K562 (cell line): Measurements from ENCODE around the gene ZGLP1. TPM values are rescaled to one million over a fixed set of nuclear protein-coding genes. Genes with fewer than 3 reads are reported as not detected.

Experiments used
- ATAC-seq: fragments of 200-7000 bp; cut with Tn5 transposase; 3 replicates; pipeline ENCODE4 v1.9.1; 2020; ENCODE audit warnings: moderate library complexity
- BruUV-seq: library from RNA; stranded (reverse); fragments of 400-500 nt; replicated peaks from 2 replicates; lab custom pipeline; 2021; lab: Mats Ljungman, UMichigan
- CTCF ChIA-PET: fragments of 300-600 bp; formaldehyde crosslinking; extraction: SDS; loops from one replicate; lab custom pipeline; 2021; ENCODE audit warnings: low intra/inter-chr PET ratio; lab: Yijun Ruan, JAX
- POLR2A ChIA-PET: fragments of 300-600, 350-650 bp; sonication (Branson Sonifier 250); formaldehyde crosslinking; extraction: SDS; loops from one replicate; lab custom pipeline; 2021; ENCODE audit warnings: antibody characterized with exemption, inconsistent platforms; lab: Yijun Ruan, JAX
- DNase-seq, 4 experiments: peaks; one replicate each; pipeline versions ENCODE4 v3.0.0 to v3.0.0-alpha.2; 2011 to 2018; ENCODE audit warnings: low spot score in 3 of 4, mixed read lengths in 3 of 4; ENCODE audit errors: extremely low read depth in 1 of 4
- FAIRE-seq: peaks from 2 replicates; lab custom pipeline; 2011; peaks lifted over from hg19 to GRCh38; lab: Jason Lieb, UNC
- H2AFZ ChIP-seq: 2 replicates; pipeline ENCODE4 v1.6.0; 2011; ENCODE audit warnings: low read depth, low read length, control low read depth, inconsistent platforms
- H3K27ac ChIP-seq: fragments of 200-600 bp; 3 replicates; pipeline ENCODE4 v1.8.0; 2011; ENCODE audit warnings: low read depth, mild to moderate bottlenecking, control low read depth, inconsistent platforms, low read length, moderate library complexity, mixed read lengths; ENCODE audit errors: extremely low read depth
- H3K27me3 ChIP-seq, 2 experiments: fragments of 300-600 bp in 1 of 2; 2 replicates in 1 of 2; 3 replicates in 1 of 2; pipeline versions ENCODE4 v1.6.0 to v1.8.0; 2011; ENCODE audit warnings: inconsistent platforms in 2 of 2, low read length in 2 of 2, mild to moderate bottlenecking in 1 of 2, mixed read lengths in 1 of 2, moderate library complexity in 1 of 2; ENCODE audit not compliant: control insufficient read depth in 2 of 2, insufficient read depth in 2 of 2
- H3K36me3 ChIP-seq: fragments of 300-600 bp; 3 replicates; pipeline ENCODE4 v1.8.0; 2011; ENCODE audit warnings: mild to moderate bottlenecking, low read length, inconsistent platforms; ENCODE audit not compliant: control insufficient read depth, insufficient read depth
- H3K4me1 ChIP-seq, 2 experiments: fragments of 200-600 bp in 1 of 2; replicated peaks in 1 of 2; 2 replicates in 1 of 2; 3 replicates in 1 of 2; pipeline versions ENCODE4 v1.5.1 to v1.8.0; 2011; ENCODE audit warnings: inconsistent platforms in 2 of 2, low read length in 2 of 2, mild to moderate bottlenecking in 1 of 2, mixed read lengths in 1 of 2, moderate library complexity in 1 of 2; ENCODE audit not compliant: control insufficient read depth in 2 of 2, insufficient read depth in 2 of 2
- H3K4me2 ChIP-seq: 2 replicates; pipeline ENCODE4 v1.6.1; 2011; ENCODE audit warnings: low read length, control low read depth, inconsistent platforms, mixed read lengths; ENCODE audit not compliant: insufficient read depth
- H3K4me3 ChIP-seq: fragments of 200-600 bp; sonication (generic), shearing (Covaris generic); 2 replicates; pipeline ENCODE4 v1.5.1; 2016; ENCODE audit warnings: control low read depth, inconsistent platforms
- H3K79me2 ChIP-seq: fragments of 200-600 bp; 3 replicates; pipeline ENCODE4 v1.8.0; 2011; ENCODE audit warnings: low read length, inconsistent platforms; ENCODE audit not compliant: control insufficient read depth, insufficient read depth
- H3K9ac ChIP-seq, 2 experiments: 2 replicates each; pipeline versions ENCODE4 v1.6.0 to v1.6.1; 2011; ENCODE audit warnings: low read depth in 2 of 2, low read length in 2 of 2, control low read depth in 1 of 2, inconsistent platforms in 1 of 2, mild to moderate bottlenecking in 1 of 2, mixed read lengths in 1 of 2; ENCODE audit not compliant: insufficient read depth in 1 of 2
- H3K9me1 ChIP-seq: one replicate; pipeline ENCODE4 v1.6.0; 2011; ENCODE audit warnings: inconsistent platforms, mild to moderate bottlenecking, low read length, moderate library complexity; ENCODE audit not compliant: control insufficient read depth, insufficient read depth
- H3K9me3 ChIP-seq: replicated peaks from 2 replicates; pipeline ENCODE4 v1.5.1; 2011; ENCODE audit warnings: low read depth, low read length, inconsistent platforms; ENCODE audit not compliant: control insufficient read depth, insufficient read depth
- H4K20me1 ChIP-seq: replicated peaks from 2 replicates; pipeline ENCODE4 v1.6.1; 2011; ENCODE audit warnings: low read length, inconsistent platforms, mixed read lengths; ENCODE audit not compliant: control insufficient read depth, insufficient read depth
- CREM ChIP-seq: IDR thresholded peaks from 2 replicates; pipeline ENCODE4 v1.6.1; 2014; ENCODE audit warnings: antibody characterized with exemption, low read depth
- CTCFL ChIP-seq: IDR thresholded peaks from 2 replicates; pipeline ENCODE4 v1.6.1; 2011; ENCODE audit warnings: borderline replicate concordance, low read depth, mild to moderate bottlenecking, moderate library complexity, low read length; ENCODE audit not compliant: insufficient read depth, poor library complexity, severe bottlenecking
- CXXC5 ChIP-seq: fragments of 250-450 bp; sonication (Bioruptor Pico); IDR thresholded peaks from 2 replicates; pipeline ENCODE4 v1.8.0; 2022; ENCODE audit warnings: inconsistent platforms, mild to moderate bottlenecking, moderate library complexity
- HCFC1 ChIP-seq: IDR thresholded peaks from 2 replicates; pipeline ENCODE4 v1.6.1; 2012; ENCODE audit warnings: low read depth, low read length, improper control_type of control experiment
- HMGN3 ChIP-seq: IDR thresholded peaks from 2 replicates; pipeline ENCODE4 v1.6.1; 2011; ENCODE audit warnings: borderline replicate concordance, low read depth, mild to moderate bottlenecking, mixed read lengths, low read length; ENCODE audit not compliant: insufficient read length; ENCODE audit errors: extremely low read depth
- JUND ChIP-seq, 2 experiments: IDR thresholded peaks; 2 replicates in 1 of 2; 3 replicates in 1 of 2; pipeline ENCODE4 v1.6.1; 2011; ENCODE audit warnings: borderline replicate concordance in 2 of 2, low read depth in 2 of 2, low read length in 2 of 2, improper control_type of control experiment in 1 of 2, missing biosample characterization in 1 of 2, missing genetic modification characterization in 1 of 2, missing genetic modification reagents in 1 of 2
- NFIX ChIP-seq: fragments of 250-450 bp; sonication (Bioruptor Pico); IDR thresholded peaks from 2 replicates; pipeline ENCODE4 v1.4.0; 2020; ENCODE audit warnings: low read depth, mild to moderate bottlenecking, moderate library complexity
- POLR2AphosphoS2 ChIP-seq: IDR thresholded peaks from 2 replicates; pipeline ENCODE4 v1.6.1; 2012; ENCODE audit warnings: low read length, improper control_type of control experiment
- RBFOX2 ChIP-seq: fragments of 200-400 bp; formaldehyde crosslinking; IDR thresholded peaks from 2 replicates; pipeline ENCODE4 v1.6.1; 2017; ENCODE audit warnings: low read depth, mild to moderate bottlenecking, low read length, moderate library complexity
- RBM22 ChIP-seq: fragments of 200-400 bp; formaldehyde crosslinking; IDR thresholded peaks from 2 replicates; pipeline ENCODE4 v1.6.1; 2018; ENCODE audit warnings: low read length, low read depth; ENCODE audit not compliant: poor library complexity, severe bottlenecking
- SMAD4 ChIP-seq: fragments of 250-450 bp; sonication (Bioruptor Pico); conservative IDR thresholded peaks from 2 replicates; pipeline ENCODE4 v1.8.0; 2021; ENCODE audit warnings: inconsistent platforms, mild to moderate bottlenecking, moderate library complexity
- SMARCA5 ChIP-seq: fragments of 450-650 bp; IDR thresholded peaks from 2 replicates; pipeline ENCODE4 v1.6.1; 2016
- SNRNP70 ChIP-seq: fragments of 200-400 bp; formaldehyde crosslinking; optimal IDR thresholded peaks from 2 replicates; pipeline ENCODE3; 2017; ENCODE audit warnings: low read depth, low read length
- THAP7 ChIP-seq: fragments of 250-450 bp; sonication (Bioruptor Pico); IDR thresholded peaks from 2 replicates; pipeline ENCODE4 v1.5.0; 2021
- ZBTB33 ChIP-seq: sonication (generic); formaldehyde crosslinking; IDR thresholded peaks from 2 replicates; pipeline ENCODE4 v1.8.1; 2023; ENCODE audit warnings: mild to moderate bottlenecking, missing genetic modification reagents
- ZNF134 ChIP-seq: fragments of 250-450 bp; sonication (Bioruptor Pico); conservative IDR thresholded peaks from 2 replicates; pipeline ENCODE4 v1.4.0; 2020
- ZNF830 ChIP-seq: fragments of 250-450 bp; sonication (Bioruptor Pico); IDR thresholded peaks from 2 replicates; pipeline ENCODE4 v1.5.0; 2021; ENCODE audit warnings: mild to moderate bottlenecking
- WGBS: fragments of 100-300 bp; shearing (Covaris generic); methylation state at CpG from one replicate; pipeline ENCODE4 v1.1.6; 2016; ENCODE audit warnings: low coverage, mixed read lengths; ENCODE audit not compliant: insufficient coverage; ENCODE audit errors: missing lambda C conversion rate; 5-methylcytosine and 5-hydroxymethylcytosine counted together
- in situ Hi-C: fragments of 300-500 bp; cut with MboI; formaldehyde crosslinking; loops from 4 replicates; pipeline ENCODE4 v1.15.0; 2018; ENCODE audit warnings: inconsistent platforms, mixed read lengths
- intact Hi-C: fragments of 100-400 bp; cut with micrococcal nuclease; formaldehyde crosslinking; loops from 2 replicates; pipeline ENCODE4 v1.14.2; 2022
- polyA plus RNA-seq, 8 experiments: library from polyadenylated mRNA; depleted of rRNA in 4 of 8; stranded (reverse) in 5 of 8; unstranded in 3 of 8; fragments of >200 nt; fragmentation: Nextera tagmentation in 2 of 8; fragmentation: Illumina TruSeq in 1 of 8; extraction: Ambion mirVana in 2 of 8; extraction: Trizol in 1 of 8; gene quantifications; 2 replicates each; pipeline versions ENCODE4 v1.2.1 to v1.2.3, GENCODE V29; 2011 to 2014; ENCODE audit warnings: inconsistent platforms in 1 of 8, missing spikeins in 1 of 8
- total RNA-seq, 7 experiments: library from RNA; depleted of rRNA in 6 of 7; stranded (reverse); fragments of >200 nt in 6 of 7; fragmentation: Illumina TruSeq in 2 of 7; extraction: Trizol in 2 of 7; gene quantifications; 2 replicates each; pipeline versions ENCODE4 v1.2.1 to v1.2.3, GENCODE V29; 2011 to 2021; ENCODE audit warnings: low replicate concordance in 1 of 7

Gene ZGLP1
- total and polyA plus RNA-seq, 9 of the 15 experiments (the other 6 are each of a cell fraction or from before 2014, with no cell fraction given): 0.24 to 4.5 (median 2.2) TPM

- Histone ChIP-seq H3K9me3 (peaks cover 2% of the 10 kb centered on the region; the same call in 1 of the 2 replicates), H3K27ac (peak overlapping the region; percentile 74; the same call in 2 of the 3 replicates), H3K4me1 (peaks cover 11 to 76% of the 10 kb centered on the region in 2 experiments; a peak in 4 of 5 replicates), H3K27me3 (no peaks in the 10 kb centered on the region), H3K36me3 (peaks cover 40% of the 10 kb centered on the region; the same call in 2 of the 3 replicates), H3K4me2 (peak overlapping the region; percentile 93), H3K79me2 (peaks cover 66% of the 10 kb centered on the region), H3K9me1 (no peaks in the 10 kb centered on the region), H3K9ac (peak overlapping the region; percentile 62 to 90; a peak in 3 of 4 replicates), H4K20me1 (no peaks in the 10 kb centered on the region; the same call in 1 of the 2 replicates), H3K4me3 (peak overlapping the region; percentile 79), H2AFZ (no peak overlapping the region)
- ATAC-seq (no peak), FAIRE-seq (no peak), DNase-seq (peak in 1 of 4 experiments; percentile 4)
- intact Hi-C loops (no loop called here), in situ Hi-C loops (no loop called here)
- POLR2A ChIA-PET: interaction anchor here (0.7 to 1.1 kb wide), 2 partner anchors 8 to 13 kb away, joined by 3 read pairs; no protein-coding TSS in a partner anchor
- CTCF ChIA-PET: no interaction called here
- WGBS: 93% methylated on average over 35 of the region's 49 CpGs
- BruUV-seq: no TSS peak
- TF ChIP-seq ZBTB33 (CRISPR knock-in tag) (peak; percentile 87), SMARCA5 (no peak), ZNF134 (CRISPR knock-in tag) (no peak), RBM22 (peak; percentile 74), CTCFL (no peak), SMAD4 (0 out of 2 replicates have a peak, but pooled peaks have one; percentile 2), NFIX (CRISPR knock-in tag) (no peak), HMGN3 (peak; percentile 28), HCFC1 (no peak), SNRNP70 (peak; percentile 21), CREM (no peak), RBFOX2 (peak; percentile 61), ZNF830 (CRISPR knock-in tag) (no peak), POLR2AphosphoS2 (0 out of 2 replicates have a peak, but pooled peaks have one; percentile 12), JUND (IDR thresholded peaks at IDR 0.05; ENCODE audit: borderline replicate concordance, low read depth, low read length) (no peak), JUND (tag; IDR thresholded peaks at IDR 0.05; ENCODE audit: borderline replicate concordance, low read depth, low read length) (no peak), THAP7 (CRISPR knock-in tag) (0 out of 2 replicates have a peak, but pooled peaks have one; percentile 13), CXXC5 (CRISPR knock-in tag) (no peak)
These were observed 15.8 kb downstream of the ZGLP1 start for GRCh38 chr19:10293637-10294367.
